ENCODE data around the gene GAB2. TPM values are rescaled to one million over a fixed set of nuclear protein-coding genes. Genes with fewer than 3 reads are reported as not detected.
A peak's percentile ranks its signal among the peaks of the same experiment; 100 is the strongest.

The GAB2 gene
- total and polyA plus RNA-seq, 2 of the 4 experiments (the other 2 are of a cell fraction) = 3.3 to 5.9 TPM

- no peaks in the 10 kb centered on the region for H3K9me3 ChIP-seq (ENCODE audit: control insufficient read depth, insufficient read depth, low read length)
- H3K4me2 ChIP-seq (ENCODE audit: low read depth, low read length) = no peak overlapping the region
- H4K5ac ChIP-seq (ENCODE audit: low read depth, low read length) = no peak overlapping the region
- H4K20me1 ChIP-seq (ENCODE audit: insufficient read depth, low read length) = no peaks in the 10 kb centered on the region
- H3K4ac ChIP-seq (ENCODE audit: low read depth, low read length) = no peak overlapping the region
- no peak overlapping the region for H3K56ac ChIP-seq (ENCODE audit: extremely low read depth, insufficient read depth, low read length)
- no peaks in the 10 kb centered on the region for H3K27me3 ChIP-seq (ENCODE audit: control insufficient read depth, insufficient read depth, low read length)
- in situ Hi-C loops (cut with MboI; ENCODE audit: low sequenced_read_pairs) = no loop called here
- peak; percentile 21 for DNase-seq
- no peak overlapping the region for H3K18ac ChIP-seq (ENCODE audit: low read depth, low read length)
- H2BK15ac ChIP-seq (ENCODE audit: low read depth, low read length) = no peak overlapping the region
- no peak overlapping the region for H2BK5ac ChIP-seq (ENCODE audit: low read depth, low read length, poor library complexity, severe bottlenecking)
- H3K14ac ChIP-seq (replicated peaks; ENCODE audit: low read depth, low read length) = no peak overlapping the region
- peak; percentile 62 for ATAC-seq (ENCODE audit: low read depth)
- POLR2A ChIA-PET (ENCODE audit: unreplicated experiment) = no interaction called here
- H3K4me1 ChIP-seq (ENCODE audit: control insufficient read depth, insufficient read depth, low read length) = no peaks in the 10 kb centered on the region
- no peaks in the 10 kb centered on the region for H3K9me1 ChIP-seq (ENCODE audit: insufficient read depth, low read length)
- CTCF ChIA-PET = no interaction called here
- H2AFZ ChIP-seq (replicated peaks; ENCODE audit: low read length, poor library complexity) = no peak overlapping the region
- intact Hi-C loops (cut with micrococcal nuclease) = no loop called here
- no peak overlapping the region for H2BK120ac ChIP-seq (ENCODE audit: low read depth, low read length)
- dilution Hi-C loops (cut with HindIII; ENCODE audit: low sequenced_read_pairs, unreplicated experiment) = no loop called here
- no peak overlapping the region for H3K4me3 ChIP-seq (ENCODE audit: insufficient read depth, low read depth, low read length)
- H4K91ac ChIP-seq (ENCODE audit: insufficient read depth, low read depth, low read length) = no peak overlapping the region
- no peak overlapping the region for H4K8ac ChIP-seq (ENCODE audit: low read depth in 2 of 2, low read length in 2 of 2)
- no peak overlapping the region for H2BK20ac ChIP-seq (ENCODE audit: low read depth, low read length)
- H2AK5ac ChIP-seq (ENCODE audit: low read depth, low read length) = no peak overlapping the region
- WGBS, 2 experiments (ENCODE audit: extremely low coverage in 2 of 2, insufficient read length in 1 of 2) = no CpG with 5 or more reads among the region's 1 CpG
- H2AK9ac ChIP-seq (replicated peaks; ENCODE audit: low read depth, low read length, poor library complexity) = no peak overlapping the region
- TF ChIP-seq, protein P1, sequence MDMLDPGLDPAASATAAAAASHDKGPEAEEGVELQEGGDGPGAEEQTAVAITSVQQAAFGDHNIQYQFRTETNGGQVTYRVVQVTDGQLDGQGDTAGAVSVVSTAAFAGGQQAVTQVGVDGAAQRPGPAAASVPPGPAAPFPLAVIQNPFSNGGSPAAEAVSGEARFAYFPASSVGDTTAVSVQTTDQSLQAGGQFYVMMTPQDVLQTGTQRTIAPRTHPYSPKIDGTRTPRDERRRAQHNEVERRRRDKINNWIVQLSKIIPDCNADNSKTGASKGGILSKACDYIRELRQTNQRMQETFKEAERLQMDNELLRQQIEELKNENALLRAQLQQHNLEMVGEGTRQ (IDR thresholded peaks at IDR 0.05; ENCODE audit: low read depth, low read length) = no peak
- no peak for TF ChIP-seq POLR2A (IDR thresholded peaks at IDR 0.05; ENCODE audit: low read depth, low read length)
- no peak for TF ChIP-seq NFE2L2 (IDR thresholded peaks at IDR 0.05; ENCODE audit: low read depth, low read length)
- TF ChIP-seq CHD1 (IDR thresholded peaks at IDR 0.05; ENCODE audit: low read depth, low read length) = no peak
- no peak for TF ChIP-seq FOS (IDR thresholded peaks at IDR 0.05; ENCODE audit: low read depth, low read length)
- no peak for TF ChIP-seq MAZ (IDR thresholded peaks at IDR 0.05; ENCODE audit: borderline replicate concordance, low read depth, low read length)
- no peak for TF ChIP-seq CTCF (conservative IDR thresholded peaks at IDR 0.05; ENCODE audit: low read depth, low read length)
- no peak for TF ChIP-seq ELK1 (IDR thresholded peaks at IDR 0.05; ENCODE audit: borderline replicate concordance, low read depth, low read length)
- no peak for TF ChIP-seq SMC3 (IDR thresholded peaks at IDR 0.05; ENCODE audit: low read depth, low read length)
- TF ChIP-seq MAFK (IDR thresholded peaks at IDR 0.05; ENCODE audit: low read depth, low read length) = no peak
- no peak for TF ChIP-seq RCOR1 (IDR thresholded peaks at IDR 0.05; ENCODE audit: insufficient replicate concordance, low read length)
- TF ChIP-seq BHLHE40 (IDR thresholded peaks at IDR 0.05; ENCODE audit: low read depth, low read length) = no peak
- TF ChIP-seq MXI1 (IDR thresholded peaks at IDR 0.05; ENCODE audit: borderline replicate concordance, low read depth, low read length) = no peak
- no peak for TF ChIP-seq RFX5 (IDR thresholded peaks at IDR 0.05; ENCODE audit: low read depth, low read length)
- no peak for TF ChIP-seq RAD21 (IDR thresholded peaks at IDR 0.05; ENCODE audit: low read length)
- no peak for TF ChIP-seq CEBPB (IDR thresholded peaks at IDR 0.05; ENCODE audit: low read depth, low read length)
- no peak overlapping the region for H3K27ac ChIP-seq (ENCODE audit: insufficient read depth, low read length)
- H3K9ac ChIP-seq (ENCODE audit: low read depth, low read length) = no peak overlapping the region
- H3K23ac ChIP-seq (ENCODE audit: low read depth, low read length) = no peak overlapping the region
- no peaks in the 10 kb centered on the region for H3K36me3 ChIP-seq (ENCODE audit: control insufficient read depth, insufficient read depth, low read length)
- H3K79me1 ChIP-seq (ENCODE audit: low read depth in 1 of 2, low read length in 2 of 2) = peaks cover 4 to 19% of the 10 kb centered on the region in 2 experiments; a peak in 3 of 4 replicates
- BruUV-seq (replicated peaks) = no TSS peak
Observed at GRCh38 chr11:78332174-78332866, 85.3 kb downstream of the GAB2 start.

Data from IMR-90 (cell line).